GM19372 (cell line): ENCODE data around the gene RAD1.

ENCODE experiments used
- ATAC-seq: cut with Tn5 transposase; IDR thresholded peaks from one replicate; pipeline ENCODE4 v1.9.1; 2021; ENCODE audit warnings: mild to moderate bottlenecking, low read depth, moderate library complexity; ENCODE audit not compliant: unreplicated experiment

The RAD1 gene

DNA sequence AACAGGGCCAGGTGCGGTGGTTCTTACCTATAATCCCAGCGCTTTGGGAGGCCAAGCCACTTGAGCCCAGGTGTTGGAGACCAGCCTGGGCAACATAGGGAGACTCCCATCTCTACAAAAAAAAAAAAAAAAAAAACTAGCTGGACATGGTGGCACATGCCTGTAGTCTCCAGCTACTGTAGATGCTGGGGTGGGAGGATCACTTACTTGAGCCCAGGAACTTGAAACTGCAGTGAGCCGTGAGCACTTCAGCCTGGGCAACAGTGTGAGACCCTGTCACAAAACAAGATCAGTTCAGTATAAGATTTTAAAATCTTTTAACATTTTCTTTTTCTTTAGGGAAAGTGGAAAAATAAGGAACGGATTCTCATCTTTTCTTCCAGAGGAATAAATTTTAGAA is 2.7 kb upstream of the RAD1 start:
- ATAC-seq = no peak

- ATAC-seq = no peak
Observed at GRCh38 chr5:34916518-34916917, 1.2 kb upstream of the RAD1 start.

DNA sequence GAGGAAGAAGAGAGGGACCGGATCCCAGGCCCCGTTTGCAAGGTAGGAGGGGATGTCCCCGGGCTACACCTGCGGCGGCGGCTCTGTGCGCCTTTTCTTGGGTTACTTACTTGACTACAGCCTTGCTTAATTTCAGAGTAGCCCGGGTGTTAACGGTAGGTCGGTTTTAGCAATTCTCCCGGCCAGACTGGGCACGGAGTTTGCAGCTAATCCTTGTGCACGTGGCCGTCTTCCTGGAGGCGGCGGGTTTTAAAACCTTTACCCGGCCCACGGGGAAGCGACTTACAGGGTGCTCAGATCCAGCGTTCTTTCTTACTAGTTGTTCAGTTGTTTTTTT is 520 bp upstream of the RAD1 start:
- ATAC-seq = peak; percentile 4

DNA sequence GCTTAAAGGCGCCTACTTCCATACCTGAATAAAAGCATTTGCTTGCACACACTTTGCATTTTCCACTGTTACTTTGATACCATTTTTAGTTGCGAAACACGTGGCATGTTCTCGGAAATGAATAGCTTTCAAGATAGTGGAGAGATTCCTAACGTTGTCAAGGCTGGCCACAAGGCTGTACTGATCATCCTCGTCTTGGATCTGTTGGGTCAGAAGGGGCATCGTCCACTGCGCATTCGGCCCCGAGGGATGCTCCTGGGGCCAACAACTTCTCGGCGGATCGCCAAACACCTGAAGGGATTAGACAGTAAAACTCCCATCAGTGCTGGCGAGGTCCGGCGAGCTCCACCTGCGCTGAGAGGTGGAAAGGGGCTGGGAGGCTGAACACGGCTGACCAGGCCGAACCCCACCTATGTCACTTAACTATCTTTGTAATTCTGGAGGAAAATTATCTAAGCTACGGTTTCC is 599 bp downstream of the RAD1 start:
- peak; percentile 15 for ATAC-seq

DNA sequence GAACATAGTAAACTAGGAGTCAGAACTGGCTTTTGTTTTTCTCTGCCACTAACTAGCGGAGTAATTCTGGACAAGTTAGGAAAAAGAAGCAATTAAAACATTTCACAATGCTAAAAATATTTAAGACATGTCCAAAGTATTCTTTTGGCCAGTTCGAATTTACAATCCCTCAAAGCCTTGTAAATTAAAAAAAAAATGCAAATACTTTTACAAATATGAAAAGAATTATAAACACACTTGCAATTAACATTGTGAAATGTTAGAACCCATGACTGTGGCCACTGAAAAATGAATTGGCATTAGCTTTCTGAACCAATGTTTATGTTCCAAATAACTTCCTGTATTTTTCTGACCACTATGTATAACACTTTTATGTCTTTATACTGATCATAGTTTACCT is 2.2 kb downstream of the RAD1 start:
- ATAC-seq = no peak

GRCh38 chr5:34905564-34905963 is 9.7 kb downstream of the RAD1 start:
- ATAC-seq = no peak

GRCh38 chr5:34903260-34903659 is 12.0 kb downstream of the RAD1 start:
- ATAC-seq = no peak

- ATAC-seq = no peak
Observed at GRCh38 chr5:34900652-34901051, 14.7 kb downstream of the RAD1 start.

GRCh38 chr5:34899066-34899465 is 16.2 kb downstream of the RAD1 start:
- ATAC-seq = no peak

- ATAC-seq = peak; percentile 83
Observed at GRCh38 chr5:34898258-34898895, 16.9 kb downstream of the RAD1 start.

DNA sequence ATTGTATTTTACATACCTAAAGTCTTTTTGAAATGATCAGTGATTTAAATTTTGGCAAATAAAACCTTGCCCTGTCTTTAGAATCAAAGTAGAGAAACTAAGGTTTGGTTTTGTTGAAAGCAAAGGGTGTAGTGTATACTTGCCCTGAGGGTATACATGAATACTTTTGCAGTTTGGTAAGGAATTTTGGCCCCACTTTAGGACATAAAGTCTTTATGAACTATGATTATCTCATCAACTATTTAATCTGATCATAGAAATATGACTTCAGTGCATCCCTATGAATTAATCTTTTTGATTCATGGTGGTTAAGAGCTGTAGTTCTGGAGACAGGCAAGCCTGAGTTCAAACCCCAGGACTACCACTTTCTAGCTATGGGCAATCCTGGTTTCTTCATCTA is 17.7 kb downstream of the RAD1 start:
- no peak for ATAC-seq

- ATAC-seq = no peak
Observed at GRCh38 chr5:34895641-34896419, 19.5 kb downstream of the RAD1 start.

GRCh38 chr5:34894716-34895115 is 20.6 kb downstream of the RAD1 start:
- no peak for ATAC-seq

DNA sequence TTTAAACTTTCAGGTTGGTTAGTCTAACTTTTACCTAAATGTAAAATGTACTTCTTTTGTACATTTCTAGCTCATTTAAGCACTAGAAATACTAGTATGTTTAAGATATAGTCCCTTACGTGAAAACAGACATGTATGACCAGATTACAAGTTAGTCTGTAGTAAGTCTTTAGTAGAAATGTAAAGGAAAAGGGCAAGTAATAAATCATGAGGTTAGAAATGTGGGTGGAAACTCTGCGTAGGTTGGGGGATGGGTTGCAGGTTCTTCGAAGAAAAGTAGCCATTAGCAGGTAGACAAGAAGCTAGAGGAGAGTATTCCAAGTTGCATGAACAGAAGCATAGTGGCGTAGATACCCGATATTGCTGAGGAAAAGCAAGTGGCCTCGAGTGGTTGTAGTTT is 22.9 kb downstream of the RAD1 start:
- no peak for ATAC-seq

DNA sequence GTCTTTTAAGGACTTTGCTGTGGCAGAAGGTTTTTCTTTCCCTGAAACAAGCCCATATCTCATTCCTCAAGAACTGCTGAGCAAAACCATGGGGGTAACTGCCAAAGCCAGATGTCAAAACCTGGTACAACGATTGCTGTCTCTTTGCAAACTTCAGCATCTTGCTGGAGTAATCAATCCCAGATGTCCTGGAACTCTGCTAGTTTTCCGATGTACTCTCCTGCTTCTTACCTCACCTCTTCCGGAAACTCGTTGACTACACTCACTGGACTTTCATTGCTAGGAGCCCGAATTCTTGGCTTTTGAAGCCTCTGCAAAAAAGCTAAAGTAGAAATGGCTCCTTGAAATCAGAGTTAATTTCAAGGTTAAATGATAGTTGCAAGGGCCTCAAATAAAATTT is 23.3 kb downstream of the RAD1 start:
- ATAC-seq = no peak

GRCh38 chr5:34889394-34889793 is 25.9 kb downstream of the RAD1 start:
- no peak for ATAC-seq

DNA sequence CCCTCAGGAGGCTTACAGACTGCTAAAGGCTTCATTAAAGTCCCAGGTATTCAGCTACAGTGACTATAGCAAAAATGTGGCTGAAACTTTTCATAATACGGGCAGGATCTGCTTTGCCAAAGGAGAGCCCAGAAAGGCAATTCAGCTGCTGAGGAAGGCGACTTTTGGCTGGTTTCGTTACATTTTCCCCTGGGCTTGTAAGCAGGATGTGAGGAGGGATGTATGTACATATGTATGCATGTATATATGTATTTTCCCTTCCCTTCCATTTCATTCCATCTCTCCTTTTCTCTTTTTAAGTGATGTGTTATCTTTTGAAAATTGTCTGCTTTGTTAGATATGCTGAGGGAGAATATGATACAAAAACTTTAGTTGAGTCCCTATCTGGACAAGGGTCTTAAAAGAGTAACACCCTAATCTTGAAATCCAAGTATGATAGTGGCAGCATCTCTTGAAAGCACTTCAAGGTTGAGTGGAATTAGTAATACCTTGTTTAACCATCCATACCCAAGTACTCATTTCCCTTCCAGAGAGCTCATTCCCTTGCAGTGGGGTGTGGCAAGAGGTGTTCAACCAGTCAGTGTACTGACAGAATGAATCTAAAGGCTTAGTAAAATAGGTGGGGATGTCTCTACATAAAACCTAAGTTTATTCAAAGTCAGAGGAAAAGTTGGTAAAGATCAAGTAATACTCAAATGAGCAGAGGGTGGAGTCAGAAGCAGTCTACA is 28.7 kb downstream of the RAD1 start:
- ATAC-seq = no peak

GRCh38 chr5:34881246-34881645 is 34.1 kb downstream of the RAD1 start:
- ATAC-seq = no peak

DNA sequence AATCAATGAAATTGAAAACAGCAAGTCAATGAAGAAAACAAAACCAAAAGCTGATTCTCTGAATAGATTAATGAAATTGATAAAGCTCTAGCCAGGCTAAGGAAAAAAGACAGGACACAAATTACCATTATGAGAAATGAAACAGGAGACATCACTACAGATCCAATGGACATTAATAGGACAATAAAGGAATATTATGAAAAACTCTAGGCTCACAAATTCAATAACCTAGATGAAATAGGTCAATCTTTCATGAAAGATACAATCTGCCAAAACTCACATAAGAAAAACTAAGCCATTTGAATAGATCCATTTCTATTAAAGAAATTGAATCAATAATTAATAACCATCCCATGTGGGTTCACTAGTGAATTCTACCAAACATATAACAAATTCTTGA is 39.0 kb downstream of the RAD1 start:
- ATAC-seq = no peak

DNA sequence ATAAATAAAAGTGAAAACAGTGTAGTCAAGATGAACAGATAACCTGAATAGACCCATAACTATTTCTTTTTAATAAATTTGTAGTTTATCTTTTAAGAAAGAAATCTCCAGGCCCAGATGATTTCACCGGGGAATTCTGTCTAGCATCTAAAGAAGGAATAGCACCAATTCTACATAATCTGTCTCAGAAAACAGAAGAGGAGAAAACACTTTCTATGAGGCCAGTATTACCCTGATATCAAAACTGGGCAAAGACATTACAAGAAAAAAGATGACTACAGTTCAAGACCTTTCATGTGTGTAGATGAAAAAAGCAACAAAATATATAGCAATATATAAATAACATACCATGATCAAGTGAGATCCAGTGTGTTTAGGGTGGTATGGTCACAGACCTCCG is 44.9 kb downstream of the RAD1 start:
- ATAC-seq = no peak

DNA sequence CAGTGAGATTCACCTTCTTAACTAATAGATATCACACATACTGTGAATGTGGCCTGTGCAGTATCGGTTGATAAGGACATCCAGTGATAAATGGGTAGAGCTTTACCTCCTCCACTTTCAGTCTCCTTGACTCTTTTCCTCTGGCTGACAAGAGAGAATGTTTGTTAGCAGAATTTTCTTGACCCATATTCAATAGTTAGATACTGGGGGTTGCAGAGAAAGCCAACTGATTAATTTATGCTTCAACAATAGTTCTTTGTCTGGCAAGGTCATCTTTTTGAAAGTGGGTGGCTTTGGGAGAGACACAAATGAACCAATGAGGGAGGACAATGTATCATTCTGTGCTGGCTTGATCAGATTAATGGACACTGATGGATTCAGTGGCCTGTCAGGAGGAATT is 46.0 kb downstream of the RAD1 start:
- no peak for ATAC-seq

DNA sequence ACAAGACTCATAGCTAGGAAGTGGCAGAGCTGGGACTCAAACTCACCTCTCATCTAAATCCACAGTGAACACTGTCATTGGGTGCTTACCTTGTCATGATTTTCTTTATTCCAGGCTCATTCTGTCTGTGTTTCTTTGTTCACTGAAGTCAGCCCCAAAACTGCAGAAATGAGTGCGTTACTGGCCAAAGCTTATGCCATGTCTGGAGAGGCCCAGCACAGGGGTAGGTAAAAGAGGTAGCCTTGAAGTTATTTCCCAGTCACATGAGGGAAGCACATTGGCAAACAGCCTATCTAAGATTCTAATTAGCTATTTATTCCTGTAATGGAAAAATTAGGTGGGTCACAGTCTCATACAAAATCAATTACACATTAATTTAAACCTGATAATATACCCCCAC is 46.5 kb downstream of the RAD1 start:
- ATAC-seq = no peak
